ENCODE results near the gene CPSF7.

DNA sequence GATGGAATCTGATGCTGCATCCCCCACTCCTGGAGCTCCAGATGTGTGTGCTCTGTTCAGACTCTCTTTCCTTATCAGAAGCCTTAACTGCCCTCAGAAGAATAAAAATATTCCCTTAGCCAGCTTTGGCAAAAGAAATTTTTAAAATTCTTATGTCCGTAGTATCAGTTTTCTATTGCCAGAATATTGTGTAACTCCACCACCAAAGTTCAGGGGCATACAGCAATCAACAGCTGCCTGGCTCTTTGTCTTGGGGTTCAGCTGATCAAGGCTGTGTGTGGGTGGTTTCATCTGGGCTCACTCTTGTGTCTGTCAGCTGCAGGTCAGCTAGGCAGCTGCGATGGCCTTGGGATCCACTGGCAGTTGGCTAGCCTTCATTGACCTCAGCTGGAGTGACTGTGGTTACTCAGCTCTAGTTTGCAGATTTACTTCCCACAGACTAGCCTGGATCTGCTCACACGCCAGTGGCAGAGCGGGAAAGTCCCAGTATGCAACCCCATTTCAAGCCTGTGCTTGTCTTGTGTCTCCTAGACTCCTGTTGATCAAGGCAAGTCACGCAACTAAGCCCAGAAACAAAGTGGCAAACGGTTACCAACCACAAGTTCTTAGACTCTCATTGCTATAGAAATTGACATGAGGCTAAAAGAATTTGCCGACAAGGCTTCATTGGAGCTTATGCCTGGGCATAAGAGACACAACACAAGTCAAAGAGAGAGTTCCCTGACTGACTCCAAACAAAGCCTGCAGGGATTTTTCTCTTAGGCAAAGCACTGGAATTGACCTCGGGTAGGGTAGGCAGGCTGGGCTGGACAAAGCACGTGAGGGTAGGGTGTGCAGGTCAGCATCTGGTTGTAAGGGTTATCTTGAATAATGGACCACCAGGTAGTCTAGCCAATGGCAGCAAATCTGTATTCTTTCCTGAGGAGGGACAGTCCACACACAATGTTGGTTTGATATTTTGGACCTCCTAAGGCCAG lies 60.1 kb downstream of the CPSF7 start:
- TF ChIP-seq, protein P1, sequence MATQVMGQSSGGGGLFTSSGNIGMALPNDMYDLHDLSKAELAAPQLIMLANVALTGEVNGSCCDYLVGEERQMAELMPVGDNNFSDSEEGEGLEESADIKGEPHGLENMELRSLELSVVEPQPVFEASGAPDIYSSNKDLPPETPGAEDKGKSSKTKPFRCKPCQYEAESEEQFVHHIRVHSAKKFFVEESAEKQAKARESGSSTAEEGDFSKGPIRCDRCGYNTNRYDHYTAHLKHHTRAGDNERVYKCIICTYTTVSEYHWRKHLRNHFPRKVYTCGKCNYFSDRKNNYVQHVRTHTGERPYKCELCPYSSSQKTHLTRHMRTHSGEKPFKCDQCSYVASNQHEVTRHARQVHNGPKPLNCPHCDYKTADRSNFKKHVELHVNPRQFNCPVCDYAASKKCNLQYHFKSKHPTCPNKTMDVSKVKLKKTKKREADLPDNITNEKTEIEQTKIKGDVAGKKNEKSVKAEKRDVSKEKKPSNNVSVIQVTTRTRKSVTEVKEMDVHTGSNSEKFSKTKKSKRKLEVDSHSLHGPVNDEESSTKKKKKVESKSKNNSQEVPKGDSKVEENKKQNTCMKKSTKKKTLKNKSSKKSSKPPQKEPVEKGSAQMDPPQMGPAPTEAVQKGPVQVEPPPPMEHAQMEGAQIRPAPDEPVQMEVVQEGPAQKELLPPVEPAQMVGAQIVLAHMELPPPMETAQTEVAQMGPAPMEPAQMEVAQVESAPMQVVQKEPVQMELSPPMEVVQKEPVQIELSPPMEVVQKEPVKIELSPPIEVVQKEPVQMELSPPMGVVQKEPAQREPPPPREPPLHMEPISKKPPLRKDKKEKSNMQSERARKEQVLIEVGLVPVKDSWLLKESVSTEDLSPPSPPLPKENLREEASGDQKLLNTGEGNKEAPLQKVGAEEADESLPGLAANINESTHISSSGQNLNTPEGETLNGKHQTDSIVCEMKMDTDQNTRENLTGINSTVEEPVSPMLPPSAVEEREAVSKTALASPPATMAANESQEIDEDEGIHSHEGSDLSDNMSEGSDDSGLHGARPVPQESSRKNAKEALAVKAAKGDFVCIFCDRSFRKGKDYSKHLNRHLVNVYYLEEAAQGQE (IDR thresholded peaks at IDR 0.05; ENCODE audit: low read depth, low read length) = no peak
- TF ChIP-seq, protein P2, sequence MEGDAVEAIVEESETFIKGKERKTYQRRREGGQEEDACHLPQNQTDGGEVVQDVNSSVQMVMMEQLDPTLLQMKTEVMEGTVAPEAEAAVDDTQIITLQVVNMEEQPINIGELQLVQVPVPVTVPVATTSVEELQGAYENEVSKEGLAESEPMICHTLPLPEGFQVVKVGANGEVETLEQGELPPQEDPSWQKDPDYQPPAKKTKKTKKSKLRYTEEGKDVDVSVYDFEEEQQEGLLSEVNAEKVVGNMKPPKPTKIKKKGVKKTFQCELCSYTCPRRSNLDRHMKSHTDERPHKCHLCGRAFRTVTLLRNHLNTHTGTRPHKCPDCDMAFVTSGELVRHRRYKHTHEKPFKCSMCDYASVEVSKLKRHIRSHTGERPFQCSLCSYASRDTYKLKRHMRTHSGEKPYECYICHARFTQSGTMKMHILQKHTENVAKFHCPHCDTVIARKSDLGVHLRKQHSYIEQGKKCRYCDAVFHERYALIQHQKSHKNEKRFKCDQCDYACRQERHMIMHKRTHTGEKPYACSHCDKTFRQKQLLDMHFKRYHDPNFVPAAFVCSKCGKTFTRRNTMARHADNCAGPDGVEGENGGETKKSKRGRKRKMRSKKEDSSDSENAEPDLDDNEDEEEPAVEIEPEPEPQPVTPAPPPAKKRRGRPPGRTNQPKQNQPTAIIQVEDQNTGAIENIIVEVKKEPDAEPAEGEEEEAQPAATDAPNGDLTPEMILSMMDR (IDR thresholded peaks at IDR 0.05) = no peak
- no peak for TF ChIP-seq RCOR1 (IDR thresholded peaks at IDR 0.05; ENCODE audit: low read length)
- TF ChIP-seq, protein P3, sequence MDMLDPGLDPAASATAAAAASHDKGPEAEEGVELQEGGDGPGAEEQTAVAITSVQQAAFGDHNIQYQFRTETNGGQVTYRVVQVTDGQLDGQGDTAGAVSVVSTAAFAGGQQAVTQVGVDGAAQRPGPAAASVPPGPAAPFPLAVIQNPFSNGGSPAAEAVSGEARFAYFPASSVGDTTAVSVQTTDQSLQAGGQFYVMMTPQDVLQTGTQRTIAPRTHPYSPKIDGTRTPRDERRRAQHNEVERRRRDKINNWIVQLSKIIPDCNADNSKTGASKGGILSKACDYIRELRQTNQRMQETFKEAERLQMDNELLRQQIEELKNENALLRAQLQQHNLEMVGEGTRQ (IDR thresholded peaks at IDR 0.05; ENCODE audit: borderline replicate concordance, low read depth, low read length) = no peak
- TF ChIP-seq RFX5 (IDR thresholded peaks at IDR 0.05; ENCODE audit: low read length) = no peak
- no peak for TF ChIP-seq FOXJ3 (CRISPR knock-in tag; IDR thresholded peaks at IDR 0.05)
- no peak for TF ChIP-seq EP300 (IDR thresholded peaks at IDR 0.05; ENCODE audit: borderline replicate concordance in 1 of 2, low read depth in 1 of 2, low read length in 1 of 2)
- TF ChIP-seq EZH2phosphoT487 (IDR thresholded peaks at IDR 0.05; ENCODE audit: borderline replicate concordance, low read depth) = no peak
- no peak for TF ChIP-seq YY1 (IDR thresholded peaks at IDR 0.05; ENCODE audit: low read depth)
